Left renal pelvis (tissue), 4 donors: Measurements from ENCODE around the gene PROB1. TPM values are rescaled to one million over a fixed set of nuclear protein-coding genes. Genes with fewer than 3 reads are reported as not detected.
"Not testable (repeated sequence)": the region's sequence is repeated elsewhere in the genome, so short reads cannot be mapped to it uniquely, and the experiment has no call there.

Experiments used
- DNase-seq, 4 donors: peaks; one replicate each; pipeline ENCODE4 v3.0.0-alpha.2; 2013; ENCODE audit warnings: low read depth in 4 of 4, low spot score in 3 of 4
- polyA plus RNA-seq, 4 donors: library from polyadenylated mRNA; unstranded; fragments of 120-200 nt; gene quantifications; one replicate each; pipeline ENCODE4 v1.2.1, GENCODE V29; 2013; ENCODE audit not compliant: insufficient read length in 4 of 4

The PROB1 gene
- polyA plus RNA-seq, 4 donors, result 0.56 to 2.8 (median 2.1) TPM

DNA sequence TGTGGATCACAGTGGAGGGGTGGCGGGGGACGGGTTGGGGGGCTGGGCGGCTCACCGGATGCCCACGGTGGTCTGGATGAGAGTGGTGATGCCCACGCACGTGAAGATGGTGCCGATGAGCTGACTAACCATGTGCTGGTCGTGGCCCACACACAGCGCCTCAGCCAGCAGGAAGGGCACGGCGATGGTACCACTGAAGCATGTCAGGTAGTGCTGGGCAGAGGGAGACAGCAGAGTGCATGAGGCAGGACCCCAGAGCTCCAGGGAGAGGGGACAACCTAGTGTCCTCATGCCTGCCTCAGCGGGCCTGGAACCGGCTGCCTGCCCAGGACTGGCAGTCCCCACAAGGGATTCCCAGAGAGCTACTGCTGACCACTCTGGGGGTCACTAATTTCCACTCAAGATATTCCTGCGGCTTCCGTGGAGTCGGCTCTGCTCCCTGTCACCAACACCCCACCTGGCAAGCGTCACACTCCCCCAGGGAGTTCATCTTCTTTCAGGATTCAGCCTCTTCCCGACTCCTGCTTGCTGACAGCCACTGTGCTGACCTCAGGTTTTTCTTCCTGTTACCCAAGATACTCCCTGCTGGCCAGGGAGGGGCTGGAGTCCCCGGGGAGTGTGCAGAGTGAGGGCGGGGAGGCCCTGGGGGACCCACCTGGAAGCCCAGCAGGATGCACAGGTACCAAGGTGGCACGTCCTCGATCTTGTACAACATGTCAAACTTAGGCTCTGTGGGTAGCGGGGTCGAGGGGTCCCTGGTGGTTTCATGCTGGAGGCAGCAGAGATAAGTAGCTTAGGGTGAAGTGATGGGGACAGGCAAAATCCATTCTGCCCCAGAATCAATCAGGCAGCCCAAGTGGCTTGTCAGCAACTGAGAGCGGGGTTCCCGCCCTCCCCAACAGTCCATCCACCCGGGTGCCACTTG lies 12.8 kb downstream of the PROB1 start:
- DNase-seq, result no peak

DNA sequence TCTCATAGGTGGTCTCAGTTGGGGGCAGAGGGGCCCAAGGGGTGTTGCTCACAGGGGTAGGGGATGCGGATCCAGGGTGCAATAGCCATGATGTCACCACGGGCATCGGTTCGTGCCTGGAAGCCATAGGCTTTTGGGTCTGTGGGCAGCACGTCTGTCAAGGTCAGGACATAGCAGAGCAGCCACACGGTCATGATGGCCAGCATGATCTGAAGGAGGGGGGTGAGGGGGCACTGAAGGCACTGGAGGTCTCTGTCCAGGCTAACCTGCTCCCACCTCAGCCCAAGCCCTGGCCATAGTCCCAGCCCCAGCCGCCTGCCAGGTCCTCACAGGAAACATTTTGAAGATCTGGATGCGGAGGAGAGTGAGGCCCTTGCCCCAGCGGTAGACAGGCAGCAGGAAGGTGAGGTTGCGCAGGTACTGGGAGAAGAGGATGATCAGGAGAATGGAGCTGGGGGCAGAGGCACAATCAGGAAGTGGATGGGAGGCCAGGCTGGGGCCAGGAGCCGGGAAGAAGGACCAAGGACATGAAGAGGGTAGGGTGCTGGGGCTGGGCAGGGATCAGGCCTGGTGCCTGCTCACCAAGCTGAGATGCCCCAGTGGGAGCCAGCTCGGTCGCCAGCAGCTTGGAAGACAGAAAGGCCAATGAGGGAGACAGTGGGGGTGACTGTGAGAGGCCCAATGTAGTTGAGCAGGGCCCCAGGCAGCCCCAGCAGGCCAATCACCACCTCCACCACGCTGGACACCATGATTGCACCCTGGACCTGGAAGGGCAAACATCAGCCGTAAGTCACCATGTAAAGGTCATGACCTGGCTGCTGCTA lies 15.1 kb downstream of the PROB1 start:
- no peak for DNase-seq

DNA sequence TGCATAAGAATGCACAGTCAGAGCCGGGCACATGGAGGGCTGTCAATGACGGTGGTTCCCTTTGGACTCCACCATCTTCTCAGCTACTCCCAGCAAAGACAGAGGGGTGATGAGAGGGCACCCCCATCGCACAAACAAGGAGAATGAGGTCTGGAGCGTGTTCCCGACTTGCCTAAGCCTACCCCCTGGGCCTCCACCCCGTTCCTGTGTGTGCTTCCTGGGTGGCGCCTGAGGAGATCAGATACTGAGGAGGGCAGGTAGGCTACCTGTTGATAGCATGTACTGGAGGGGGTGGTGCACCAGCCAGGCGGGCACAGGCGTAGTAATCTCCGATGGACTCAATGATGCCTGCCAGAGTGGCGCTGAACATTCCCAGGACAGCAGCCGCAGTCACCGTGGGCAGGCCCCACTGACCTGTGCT lies 16.0 kb downstream of the PROB1 start:
- no peak for DNase-seq

DNA sequence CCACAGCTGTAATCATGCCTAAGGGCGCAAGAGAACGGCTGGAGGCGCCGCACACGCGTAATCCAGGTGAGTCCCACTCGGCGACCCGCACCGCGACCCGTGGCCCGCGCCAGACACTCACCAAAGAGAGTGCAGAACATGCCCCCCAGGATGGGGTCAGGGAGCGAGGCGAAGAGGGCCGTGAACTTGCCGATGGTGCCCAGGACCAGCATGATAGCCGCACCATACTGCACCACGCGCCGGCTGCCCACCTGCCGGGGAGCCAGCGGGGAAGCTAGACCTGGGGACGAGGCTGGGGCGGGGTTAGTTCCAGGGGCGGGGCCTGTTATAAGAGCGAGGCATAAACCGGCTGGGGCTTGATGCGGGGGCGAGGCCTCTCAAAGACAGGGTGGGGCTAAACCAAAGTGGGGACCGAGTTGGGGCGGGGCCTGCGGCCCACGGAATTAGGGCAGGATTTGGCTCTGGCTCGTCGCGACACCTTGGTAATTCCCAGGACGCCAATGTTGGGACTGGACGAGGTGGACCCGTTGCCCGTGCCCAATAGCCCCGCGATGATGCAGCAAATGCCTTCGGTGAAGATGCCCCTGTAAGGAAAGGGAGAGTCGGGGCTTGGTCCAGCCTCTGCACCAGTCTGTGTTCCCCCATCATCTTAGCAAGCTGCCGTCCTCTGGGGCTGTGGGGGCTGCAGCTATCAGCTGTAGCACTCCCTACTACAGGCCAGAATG lies 16.6 kb downstream of the PROB1 start:
- no peak for DNase-seq

DNA sequence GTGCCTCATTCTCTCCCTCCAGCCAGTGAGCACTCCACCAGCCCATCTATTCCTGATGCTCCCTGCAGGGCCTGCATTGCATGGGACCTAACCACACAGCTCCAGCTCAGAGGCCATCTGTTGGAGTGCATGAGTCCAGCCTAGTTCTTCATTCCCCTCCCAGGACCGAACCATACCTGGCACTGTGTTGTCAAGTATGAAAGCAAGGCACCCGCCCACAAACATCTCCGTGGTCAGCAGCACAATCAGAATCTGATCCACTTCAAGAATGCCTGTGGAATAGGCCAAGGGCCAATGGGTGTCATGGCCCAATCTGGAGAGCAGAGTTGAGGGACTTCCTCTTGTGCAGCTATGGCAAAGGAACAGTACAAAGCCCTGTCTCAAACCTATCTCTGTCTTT lies 17.7 kb downstream of the PROB1 start:
- no peak for DNase-seq

DNA sequence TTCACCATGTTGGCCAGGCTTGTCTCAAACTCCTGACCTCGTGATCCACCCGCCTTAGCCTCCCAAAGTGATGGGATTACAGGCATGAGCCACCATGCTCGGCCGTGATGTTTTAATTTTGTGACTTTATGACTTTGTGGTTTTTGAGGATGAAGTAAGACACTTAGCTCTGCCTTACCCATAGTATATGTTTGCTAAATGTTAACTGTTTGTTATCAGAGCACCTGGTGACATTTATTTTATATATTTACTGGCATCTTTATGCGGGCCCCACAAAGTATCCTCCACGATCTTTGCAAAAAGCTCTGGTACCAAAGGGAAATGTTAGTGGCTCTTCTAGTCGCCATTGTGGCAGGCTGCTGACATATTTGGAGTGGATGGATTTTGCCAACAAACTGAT lies 18.5 kb downstream of the PROB1 start:
- DNase-seq, result no peak

DNA sequence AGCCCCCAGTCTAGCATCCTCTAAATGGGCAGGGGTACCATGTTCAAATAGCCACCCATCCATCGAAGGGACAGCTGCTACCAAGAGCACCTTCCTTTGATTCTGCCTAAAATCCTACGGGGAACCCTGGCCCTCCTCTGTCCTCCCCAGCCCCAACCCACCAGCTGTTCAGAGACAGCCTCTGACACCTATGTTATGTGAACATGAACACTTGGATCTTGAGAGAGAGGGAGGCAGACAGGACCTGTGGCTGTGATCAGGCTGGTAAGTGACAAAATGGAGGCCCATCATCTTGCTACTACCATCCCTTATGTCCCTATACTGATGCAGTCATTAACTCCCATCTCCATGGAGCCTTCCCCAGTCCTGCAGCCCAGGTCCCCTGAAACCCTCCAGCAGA lies 20.0 kb downstream of the PROB1 start:
- no peak for DNase-seq

DNA sequence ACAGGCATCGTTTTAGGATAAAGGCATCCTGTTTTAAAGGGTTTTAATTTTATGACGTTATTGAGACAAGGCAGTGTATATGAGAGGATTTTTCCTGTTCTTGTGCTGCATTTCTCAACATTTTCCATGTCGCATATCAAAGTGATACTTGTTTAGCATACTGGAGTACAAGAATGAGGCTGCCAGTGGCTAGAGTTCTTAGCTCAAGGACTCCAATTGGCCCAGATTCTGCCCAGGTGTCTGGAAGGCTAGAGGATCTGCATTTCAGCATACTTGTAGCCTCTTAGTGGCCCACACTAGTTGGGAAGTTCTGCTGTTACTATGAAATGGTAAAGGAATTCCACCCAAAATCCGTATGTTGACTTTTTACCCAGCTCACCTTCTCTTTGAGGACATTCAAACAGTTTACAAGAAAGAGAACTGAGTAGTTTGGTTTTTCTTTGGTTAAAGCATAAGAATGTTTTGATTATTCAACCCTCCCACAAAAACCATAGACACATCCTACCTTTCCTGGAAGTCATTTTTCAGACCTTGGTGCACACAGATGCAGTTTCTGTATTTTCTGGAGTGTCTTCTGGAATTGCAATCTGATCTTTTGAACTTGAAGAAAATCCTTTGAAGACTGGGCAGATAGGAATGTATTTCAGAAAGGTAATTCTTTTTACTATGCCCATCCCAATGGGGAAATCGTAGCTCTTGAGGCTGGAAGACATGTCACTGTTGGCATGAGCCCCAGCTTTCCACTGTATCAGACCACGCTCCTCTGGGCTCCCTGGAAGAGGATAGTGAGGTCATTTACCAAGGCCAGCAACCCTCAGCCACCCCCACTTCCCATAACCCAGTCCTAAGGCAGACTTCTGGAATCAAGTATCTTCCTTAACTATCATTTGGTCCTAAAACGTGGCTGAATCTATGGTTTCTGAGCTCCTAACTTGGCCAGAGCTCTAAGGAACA lies 23.1 kb downstream of the PROB1 start:
- DNase-seq, result no peak

DNA sequence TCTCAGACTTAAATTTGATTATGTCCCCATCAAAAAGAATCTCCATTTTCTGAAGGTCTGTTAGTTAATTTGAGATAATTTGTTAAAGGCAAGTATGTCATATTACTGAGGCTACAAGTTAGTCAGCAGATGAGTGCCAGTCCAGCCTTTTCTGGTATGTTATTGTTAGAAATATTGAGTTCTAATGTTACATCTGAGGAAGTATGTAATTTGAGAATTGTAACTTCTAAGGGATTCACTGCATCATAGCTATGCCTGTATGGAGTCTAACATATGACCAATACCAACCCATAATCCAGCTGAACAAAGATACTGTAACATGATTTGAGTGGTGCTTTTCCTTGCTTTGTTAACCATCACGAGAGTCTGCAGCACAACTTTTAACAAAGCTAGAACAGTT lies 25.7 kb downstream of the PROB1 start:
- DNase-seq, result no peak

DNA sequence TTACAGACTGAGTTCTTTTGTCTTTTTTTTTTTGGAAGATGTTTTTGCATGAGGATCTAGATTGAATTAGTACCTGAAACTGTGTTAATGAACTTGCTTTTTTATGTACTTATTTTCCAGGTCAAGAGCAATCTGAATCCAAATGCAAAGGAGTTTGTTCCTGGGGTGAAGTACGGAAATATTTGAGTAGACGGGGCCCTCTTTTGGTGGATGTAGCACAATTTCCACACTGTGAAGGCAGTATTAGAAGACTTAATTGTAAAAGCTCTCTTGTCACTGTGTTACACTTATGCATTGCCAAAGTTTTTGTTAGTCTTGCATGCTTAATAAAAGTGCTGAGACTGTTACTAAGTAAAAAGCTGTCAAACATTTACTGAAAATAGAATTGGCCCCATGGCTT lies 26.3 kb downstream of the PROB1 start:
- no peak for DNase-seq

DNA sequence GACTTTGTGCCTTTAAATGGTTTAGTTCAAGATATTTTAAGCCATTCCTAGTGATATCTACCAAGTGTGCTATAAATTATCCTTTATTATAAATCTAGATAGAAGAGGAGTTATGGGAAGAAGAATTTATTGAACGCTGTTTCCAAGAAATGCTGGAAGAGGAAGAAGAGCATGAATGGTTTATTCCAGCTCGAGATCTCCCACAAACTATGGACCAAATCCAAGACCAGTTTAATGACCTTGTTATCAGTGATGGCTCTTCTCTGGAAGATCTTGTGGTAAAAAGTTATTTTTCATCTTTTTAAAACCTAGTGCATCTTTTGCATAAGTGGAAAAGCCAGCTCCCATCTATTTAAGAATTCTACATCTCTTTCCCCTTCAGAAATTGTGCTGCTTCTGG lies 30.4 kb downstream of the PROB1 start:
- no peak for DNase-seq

DNA sequence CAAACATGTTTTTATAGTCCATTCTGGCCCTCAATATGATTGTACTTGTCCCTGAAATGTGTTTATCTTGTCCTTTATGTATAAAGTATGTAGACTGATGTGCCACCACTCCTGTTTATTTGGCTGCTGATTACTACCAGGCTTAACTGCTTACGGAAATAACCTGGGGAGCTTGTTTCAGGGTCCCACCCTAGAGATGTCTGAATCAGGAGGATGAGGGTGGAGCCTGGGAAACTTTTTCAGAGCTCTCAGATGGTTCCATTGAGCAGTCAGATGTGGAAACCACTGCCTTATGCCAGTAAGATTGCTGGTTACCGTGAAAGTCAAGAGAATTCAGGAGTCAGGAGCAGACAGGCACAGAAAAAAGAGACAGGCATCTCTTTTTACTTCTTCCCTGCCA lies 31.0 kb downstream of the PROB1 start:
- no peak for DNase-seq

DNA sequence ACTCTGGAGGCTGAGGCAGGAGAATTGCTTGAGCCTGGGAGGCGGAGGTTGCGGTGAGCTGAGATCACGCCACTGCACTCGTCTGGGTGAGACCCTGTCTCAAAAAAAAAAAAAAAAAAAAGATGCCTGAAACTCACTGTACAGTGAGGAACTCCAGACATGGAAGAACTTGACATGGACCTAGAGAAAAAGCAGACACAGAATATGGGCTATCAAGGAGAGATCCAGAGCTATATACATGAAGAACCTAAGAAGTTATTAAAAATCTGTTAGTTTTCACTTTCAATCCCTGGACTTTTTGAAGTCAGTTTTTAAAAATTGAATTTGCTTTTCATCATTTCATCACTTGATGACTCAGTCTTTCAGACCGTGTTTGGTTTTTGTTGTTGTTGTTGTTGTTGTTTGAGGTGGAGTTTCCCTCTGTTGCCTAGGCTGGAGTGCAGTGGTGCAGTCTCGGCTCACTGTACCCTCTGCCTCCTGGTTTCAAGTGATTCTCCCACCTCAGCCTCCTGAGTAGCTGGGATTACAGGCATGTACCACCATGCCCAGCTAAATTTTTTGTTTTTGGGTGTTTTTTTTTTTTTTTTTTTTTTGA lies 33.0 kb downstream of the PROB1 start:
- no peak for DNase-seq

DNA sequence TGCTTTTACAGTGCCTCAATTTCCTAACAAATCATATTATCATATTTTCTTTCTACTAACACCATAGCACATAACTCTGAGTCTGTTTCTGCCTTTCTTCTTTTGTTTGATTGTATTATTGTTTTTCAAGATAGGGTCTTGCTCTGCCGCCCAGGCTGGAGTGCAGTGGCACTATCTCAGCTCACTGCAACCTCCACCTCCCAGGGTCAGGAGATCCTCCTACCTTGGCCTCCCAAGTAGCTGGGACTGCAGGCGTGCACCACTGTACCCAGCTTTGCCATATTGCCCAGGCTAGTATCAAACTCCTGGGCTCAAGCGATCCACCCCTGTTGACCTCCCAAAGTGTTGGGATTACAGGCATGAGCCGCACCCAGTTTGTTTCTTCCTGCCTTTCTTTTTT lies 34.5 kb downstream of the PROB1 start:
- no peak for DNase-seq

DNA sequence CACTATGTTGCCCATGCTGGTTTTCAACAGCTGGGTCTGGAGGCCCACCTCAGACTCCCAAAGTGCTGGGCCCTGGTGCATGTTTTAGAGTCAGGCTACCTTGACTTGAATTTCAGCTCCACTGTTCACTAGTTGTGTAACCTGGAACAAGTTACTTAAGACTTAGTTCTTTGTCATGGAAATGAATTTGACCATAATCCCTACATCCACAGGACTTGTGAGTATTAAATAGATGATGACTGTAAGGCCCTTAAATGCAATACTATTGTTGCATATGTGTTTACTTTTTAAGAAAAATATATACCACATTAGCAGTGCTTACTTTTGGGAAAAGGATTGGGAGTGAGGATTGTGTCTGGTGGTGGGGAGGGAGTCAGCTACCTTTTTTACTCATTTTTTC lies 36.8 kb downstream of the PROB1 start:
- DNase-seq, result no peak

DNA sequence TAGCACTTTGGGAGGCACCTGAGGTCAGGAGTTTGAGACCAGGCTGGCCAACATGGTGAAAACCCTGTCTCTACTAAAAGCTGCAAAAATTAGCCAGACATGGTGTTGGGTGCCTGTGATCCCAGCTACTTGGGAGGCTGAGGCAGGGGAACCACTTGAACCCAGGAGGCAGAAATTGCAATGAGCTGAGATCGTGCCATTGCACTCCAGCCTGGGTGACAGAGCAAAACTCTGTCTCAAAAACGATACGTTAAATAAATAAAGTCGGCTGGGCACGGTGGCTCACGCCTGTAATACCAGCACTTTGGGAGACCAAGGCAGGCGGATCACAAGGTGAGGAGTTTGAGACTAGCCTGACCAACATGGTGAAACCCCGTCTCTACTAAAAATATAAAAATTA lies 39.0 kb downstream of the PROB1 start:
- DNase-seq, result not testable (repeated sequence)

DNA sequence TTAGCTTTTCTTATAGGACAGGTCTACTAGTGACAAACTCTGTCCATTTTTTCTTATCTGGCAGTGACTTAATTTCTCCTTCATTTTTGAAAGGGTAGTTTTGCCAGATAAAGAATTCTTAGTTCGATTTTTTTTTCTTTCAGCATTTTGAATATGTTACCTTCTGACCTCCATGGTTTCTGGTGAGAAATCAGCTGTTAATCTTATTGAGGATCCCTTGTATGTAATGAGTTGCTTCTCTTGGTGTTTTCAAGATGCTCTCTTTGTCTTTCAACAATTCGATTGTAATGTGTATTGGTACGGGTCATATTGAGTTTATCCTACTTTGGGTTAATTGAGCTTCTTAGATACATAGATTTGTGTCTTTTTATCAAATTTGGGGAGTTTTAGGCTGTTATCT lies 40.7 kb downstream of the PROB1 start:
- DNase-seq, result no peak

DNA sequence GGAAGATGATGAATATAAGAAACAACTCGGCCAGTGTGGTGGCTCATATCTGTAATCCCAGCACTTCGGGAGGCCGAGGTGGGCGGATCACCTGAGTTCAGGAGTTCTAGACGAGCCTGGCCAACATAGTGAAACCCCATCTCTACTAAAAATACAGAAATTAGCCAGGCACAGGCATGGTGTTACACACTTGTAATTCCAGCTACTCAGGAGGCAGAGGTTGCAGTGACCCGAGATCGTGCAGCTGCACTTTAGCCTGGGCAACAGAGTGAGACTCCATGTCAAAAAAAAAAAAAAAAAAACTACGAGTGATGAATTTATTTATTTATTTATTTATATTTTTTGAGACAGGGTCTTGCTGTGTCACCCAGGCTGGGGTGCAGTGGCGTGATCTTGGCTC lies 47.0 kb downstream of the PROB1 start:
- not testable (repeated sequence) for DNase-seq

DNA sequence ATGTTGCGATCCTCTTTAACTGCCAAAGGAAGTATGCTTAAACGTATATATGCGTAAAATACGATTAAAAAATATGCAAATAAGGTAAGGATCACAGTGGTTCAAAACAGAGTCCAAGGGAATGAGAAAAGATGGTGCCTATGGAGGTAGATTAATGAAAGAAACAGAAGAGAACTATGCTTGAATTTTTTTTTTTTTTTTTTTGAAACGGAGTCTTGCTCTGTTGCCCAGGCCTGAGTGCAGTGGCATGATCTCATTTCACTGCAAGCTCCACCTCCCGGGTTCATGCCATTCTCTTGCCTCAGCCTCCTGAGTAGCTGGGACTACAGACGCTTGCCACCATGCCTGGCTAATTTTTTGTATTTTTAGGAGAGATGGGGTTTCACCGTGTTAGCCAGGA lies 49.5 kb downstream of the PROB1 start:
- DNase-seq, result not testable (repeated sequence)

DNA sequence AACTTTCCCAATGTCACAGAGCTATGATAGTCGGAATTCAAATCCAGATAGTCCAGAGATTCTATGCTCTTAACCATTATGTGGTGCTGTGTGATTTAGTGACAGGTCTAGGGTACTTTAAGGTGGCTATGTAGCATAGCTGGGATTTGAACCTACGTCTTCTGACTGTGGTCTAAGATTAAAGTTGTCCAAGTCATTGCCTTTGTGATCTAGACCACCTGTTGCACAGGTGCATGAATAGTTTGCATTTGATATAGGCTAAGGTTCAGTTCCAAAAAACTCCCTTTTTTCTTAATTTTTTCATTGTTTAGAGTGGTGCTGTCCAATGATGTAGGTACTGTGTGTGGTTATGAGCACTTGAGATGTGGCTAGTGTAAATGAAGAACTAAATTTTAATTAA lies 50.7 kb downstream of the PROB1 start:
- no peak for DNase-seq
